GM19238 (cell line): Measurements from ENCODE around the gene RABGAP1L.
"Not testable (repeated sequence)": the region's sequence is repeated elsewhere in the genome, so short reads cannot be mapped to it uniquely, and the experiment has no call there.

Experiments
- DNase-seq: peaks from one replicate; pipeline ENCODE4 v3.0.0; 2011; ENCODE audit warnings: low spot score; ENCODE audit not compliant: insufficient read length

Gene RABGAP1L

GRCh38 chr1:174556392-174556791 is 397.1 kb downstream of the RABGAP1L start:
- DNase-seq, result no peak

- DNase-seq, result no peak
These were observed 409.2 kb downstream of the RABGAP1L start for GRCh38 chr1:174568551-174568950.

GRCh38 chr1:174569240-174569639 is 409.9 kb downstream of the RABGAP1L start:
- DNase-seq, result no peak

GRCh38 chr1:174572771-174573170 is 413.5 kb downstream of the RABGAP1L start:
- no peak for DNase-seq

- not testable (repeated sequence) for DNase-seq
These were observed 416.8 kb downstream of the RABGAP1L start for GRCh38 chr1:174576120-174576519.

GRCh38 chr1:174577681-174578080 is 418.4 kb downstream of the RABGAP1L start:
- DNase-seq, result no peak

GRCh38 chr1:174580801-174581200 is 421.5 kb downstream of the RABGAP1L start:
- no peak for DNase-seq

- DNase-seq, result no peak
These were observed 424.0 kb downstream of the RABGAP1L start for GRCh38 chr1:174583316-174583715.

GRCh38 chr1:174584071-174584470 is 424.8 kb downstream of the RABGAP1L start:
- DNase-seq, result no peak

GRCh38 chr1:174588618-174589017 is 429.3 kb downstream of the RABGAP1L start:
- DNase-seq, result not testable (repeated sequence)

GRCh38 chr1:174605198-174605597 is 445.9 kb downstream of the RABGAP1L start:
- DNase-seq, result no peak

GRCh38 chr1:174606471-174606870 is 447.2 kb downstream of the RABGAP1L start:
- no peak for DNase-seq

- not testable (repeated sequence) for DNase-seq
These were observed 458.6 kb downstream of the RABGAP1L start for GRCh38 chr1:174617905-174618304.

GRCh38 chr1:174623324-174624035 is 464.2 kb downstream of the RABGAP1L start:
- no peak for DNase-seq

- DNase-seq, result no peak
These were observed 467.0 kb downstream of the RABGAP1L start for GRCh38 chr1:174626031-174627025.

- no peak for DNase-seq
These were observed 478.2 kb downstream of the RABGAP1L start for GRCh38 chr1:174637487-174637886.

- DNase-seq, result no peak
These were observed 480.1 kb downstream of the RABGAP1L start for GRCh38 chr1:174639461-174639860.

- DNase-seq, result no peak
These were observed 481.5 kb downstream of the RABGAP1L start for GRCh38 chr1:174640783-174641182.

- no peak for DNase-seq
These were observed 483.1 kb downstream of the RABGAP1L start for GRCh38 chr1:174642393-174642792.

- no peak for DNase-seq
These were observed 483.9 kb downstream of the RABGAP1L start for GRCh38 chr1:174643206-174643605.

- not testable (repeated sequence) for DNase-seq
These were observed 490.3 kb downstream of the RABGAP1L start for GRCh38 chr1:174649572-174649971.

- no peak for DNase-seq
These were observed 493.4 kb downstream of the RABGAP1L start for GRCh38 chr1:174652569-174653280.
